Neural progenitor cell (in vitro differentiated cells): ENCODE measurements around the gene MBD2. TPM values are rescaled to one million over a fixed set of nuclear protein-coding genes. Genes with fewer than 3 reads are reported as not detected.
A peak's percentile ranks its signal among the peaks of the same experiment; 100 is the strongest.

Experiments used
- DNase-seq: peaks from one replicate; pipeline ENCODE4 v3.0.0-alpha.2; 2016; ENCODE audit warnings: low spot score
- H2AFZ ChIP-seq: fragments of 200-600 bp; sonication (generic); replicated peaks from 2 replicates; pipeline ENCODE4 v1.6.1; 2016; ENCODE audit warnings: antibody characterized with exemption
- H3F3A ChIP-seq: fragments of 200-600 bp; sonication (generic); 2 replicates; pipeline ENCODE4 v1.6.1; 2016; ENCODE audit warnings: antibody characterized with exemption, low read depth
- H3K27ac ChIP-seq: fragments of 200-600 bp; sonication (generic); 2 replicates; pipeline ENCODE4 v1.5.1; 2016; ENCODE audit warnings: mild to moderate bottlenecking
- H3K27me3 ChIP-seq: fragments of 200-600 bp; sonication (generic); 2 replicates; pipeline ENCODE4 v1.6.1; 2016; ENCODE audit warnings: mild to moderate bottlenecking, moderate library complexity
- H3K36me3 ChIP-seq: fragments of 200-600 bp; sonication (generic); 2 replicates; pipeline ENCODE4 v1.5.1; 2016
- H3K4me1 ChIP-seq: fragments of 200-600 bp; sonication (generic); 2 replicates; pipeline ENCODE4 v1.6.1; 2016; ENCODE audit warnings: mixed run types
- H3K4me2 ChIP-seq: fragments of 200-600 bp; sonication (generic); 2 replicates; pipeline ENCODE4 v1.6.1; 2016
- H3K4me3 ChIP-seq: fragments of 200-600 bp; sonication (generic); 2 replicates; pipeline ENCODE4 v1.5.1; 2016
- H3K79me2 ChIP-seq: fragments of 200-600 bp; sonication (generic); 2 replicates; pipeline ENCODE4 v1.6.1; 2016; ENCODE audit warnings: low read depth
- H3K9ac ChIP-seq: fragments of 200-600 bp; sonication (generic); 2 replicates; pipeline ENCODE4 v1.6.1; 2016
- H3K9me3 ChIP-seq: fragments of 200-600 bp; sonication (generic); 2 replicates; pipeline ENCODE4 v1.5.1; 2016; ENCODE audit warnings: low read depth
- H4K20me1 ChIP-seq: fragments of 200-600 bp; sonication (generic); 2 replicates; pipeline ENCODE4 v1.6.1; 2016; ENCODE audit warnings: low read depth
- H3K27ac Mint-ChIP-seq: 3 replicates; pipeline ENCODE4 v1.8.0; 2021; ENCODE audit warnings: mixed read lengths
- H3K27me3 Mint-ChIP-seq: 2 replicates; pipeline ENCODE4 v1.8.0; 2022; ENCODE audit warnings: low read depth, mild to moderate bottlenecking, inconsistent platforms, moderate library complexity, mixed read lengths; ENCODE audit not compliant: insufficient read depth
- H3K36me3 Mint-ChIP-seq: 3 replicates; pipeline ENCODE4 v1.8.0; 2021; ENCODE audit warnings: mixed read lengths
- H3K4me1 Mint-ChIP-seq: 3 replicates; pipeline ENCODE4 v1.8.0; 2021; ENCODE audit warnings: mixed read lengths
- H3K4me3 Mint-ChIP-seq: 3 replicates; pipeline ENCODE4 v1.8.0; 2021; ENCODE audit warnings: mild to moderate bottlenecking, moderate library complexity, mixed read lengths
- H3K9me3 Mint-ChIP-seq: 3 replicates; pipeline ENCODE4 v1.8.0; 2020; ENCODE audit warnings: mixed read lengths
- CTCF ChIP-seq: fragments of 200-600 bp; sonication (generic); IDR thresholded peaks from 2 replicates; pipeline ENCODE4 v1.5.1; 2017; ENCODE audit warnings: antibody characterized with exemption, mild to moderate bottlenecking
- EZH2 ChIP-seq: fragments of 200-600 bp; sonication (generic); IDR thresholded peaks from 2 replicates; pipeline ENCODE4 v1.6.1; 2017; ENCODE audit warnings: antibody characterized with exemption, mild to moderate bottlenecking, moderate library complexity
- EZH2phosphoT487 ChIP-seq: fragments of 200-600 bp; sonication (generic); IDR thresholded peaks from 2 replicates; pipeline ENCODE4 v1.6.1; 2017; ENCODE audit warnings: antibody characterized with exemption
- total RNA-seq: library from RNA; depleted of rRNA; stranded (reverse); fragments of >200 nt; gene quantifications from 2 replicates; pipeline ENCODE4 v1.2.3, GENCODE V29; 2015; ENCODE audit warnings: low replicate concordance

Gene MBD2
- total RNA-seq, 1 donor from 2014 or later = 36.5 TPM

GRCh38 chr18:54242327-54242726 lies 17.9 kb upstream of the MBD2 start:
- H3K27me3 Mint-ChIP-seq = no peaks in the 10 kb centered on the region
- H3K4me1 Mint-ChIP-seq = peaks cover 15% of the 10 kb centered on the region
- H3K9me3 ChIP-seq = no peaks in the 10 kb centered on the region
- H3K27ac Mint-ChIP-seq = no peak overlapping the region
- H3K4me3 Mint-ChIP-seq = no peak overlapping the region
- no peak overlapping the region for H3K4me3 ChIP-seq
- peaks cover 3% of the 10 kb centered on the region for H3K9me3 Mint-ChIP-seq
- TF ChIP-seq EZH2phosphoT487 (no peak), CTCF (no peak), EZH2 (no peak)
- peak overlapping the region; percentile 51 for H2AFZ ChIP-seq
- H3K79me2 ChIP-seq = no peaks in the 10 kb centered on the region
- H4K20me1 ChIP-seq = no peaks in the 10 kb centered on the region
- DNase-seq = no peak
- no peak overlapping the region for H3K4me2 ChIP-seq
- no peak overlapping the region for H3K27ac ChIP-seq
- peaks cover 23% of the 10 kb centered on the region for H3F3A ChIP-seq
- H3K36me3 Mint-ChIP-seq = no peaks in the 10 kb centered on the region
- peaks cover 30% of the 10 kb centered on the region for H3K4me1 ChIP-seq
- no peaks in the 10 kb centered on the region for H3K27me3 ChIP-seq
- H3K9ac ChIP-seq = no peak overlapping the region
- H3K36me3 ChIP-seq = no peaks in the 10 kb centered on the region

GRCh38 chr18:54241483-54241882 lies 17.0 kb upstream of the MBD2 start:
- H3K4me1 Mint-ChIP-seq = peaks cover 7% of the 10 kb centered on the region

GRCh38 chr18:54240629-54241107 lies 16.2 kb upstream of the MBD2 start:
- H3F3A ChIP-seq = peaks cover 6% of the 10 kb centered on the region
- no peak overlapping the region for H3K9ac ChIP-seq
- no peaks in the 10 kb centered on the region for H4K20me1 ChIP-seq
- no peaks in the 10 kb centered on the region for H3K79me2 ChIP-seq
- H3K4me3 ChIP-seq = no peak overlapping the region
- H3K9me3 Mint-ChIP-seq = peaks cover 3% of the 10 kb centered on the region
- no peak for TF ChIP-seq CTCF
- no peak for TF ChIP-seq EZH2phosphoT487
- no peak for TF ChIP-seq EZH2
- H2AFZ ChIP-seq = peak overlapping the region; percentile 12
- no peak overlapping the region for H3K27ac ChIP-seq
- H3K4me3 Mint-ChIP-seq = no peak overlapping the region
- no peaks in the 10 kb centered on the region for H3K9me3 ChIP-seq
- peaks cover 17% of the 10 kb centered on the region for H3K4me1 ChIP-seq
- no peak overlapping the region for H3K4me2 ChIP-seq
- peaks cover 4% of the 10 kb centered on the region for H3K4me1 Mint-ChIP-seq
- no peak overlapping the region for H3K27ac Mint-ChIP-seq
- no peaks in the 10 kb centered on the region for H3K27me3 ChIP-seq
- no peak for DNase-seq
- no peaks in the 10 kb centered on the region for H3K27me3 Mint-ChIP-seq
- H3K36me3 ChIP-seq = no peaks in the 10 kb centered on the region
- no peaks in the 10 kb centered on the region for H3K36me3 Mint-ChIP-seq

More at GRCh38 chr18:54241483-54241882, 17.0 kb upstream of the MBD2 start:
- Mint-ChIP-seq H3K27me3 (no peaks in the 10 kb centered on the region), H3K4me3 (no peak overlapping the region), H3K9me3 (peaks cover 3% of the 10 kb centered on the region), H3K27ac (no peak overlapping the region), H3K36me3 (no peaks in the 10 kb centered on the region)
- Histone ChIP-seq H3K9me3 (no peaks in the 10 kb centered on the region), H3K4me2 (no peak overlapping the region), H3K79me2 (no peaks in the 10 kb centered on the region), H3K9ac (no peak overlapping the region), H2AFZ (no peak overlapping the region), H3K36me3 (no peaks in the 10 kb centered on the region), H3K27me3 (no peaks in the 10 kb centered on the region), H4K20me1 (no peaks in the 10 kb centered on the region), H3K4me1 (peaks cover 25% of the 10 kb centered on the region), H3K27ac (no peak overlapping the region), H3K4me3 (no peak overlapping the region), H3F3A (peaks cover 14% of the 10 kb centered on the region)
- DNase-seq = no peak
- no peak for TF ChIP-seq EZH2phosphoT487

- DNase-seq = no peak
- Histone ChIP-seq H3K4me2 (no peak overlapping the region), H3K9me3 (no peaks in the 10 kb centered on the region), H3K79me2 (no peaks in the 10 kb centered on the region), H4K20me1 (no peaks in the 10 kb centered on the region), H3F3A (no peaks in the 10 kb centered on the region), H3K4me1 (peaks cover 8% of the 10 kb centered on the region), H3K36me3 (no peaks in the 10 kb centered on the region), H3K27ac (no peak overlapping the region), H2AFZ (no peak overlapping the region), H3K4me3 (no peak overlapping the region), H3K27me3 (no peaks in the 10 kb centered on the region), H3K9ac (no peak overlapping the region)
- no peaks in the 10 kb centered on the region for H3K27me3 Mint-ChIP-seq
- TF ChIP-seq CTCF (no peak), EZH2 (no peak), EZH2phosphoT487 (no peak)
- peaks cover 3% of the 10 kb centered on the region for H3K9me3 Mint-ChIP-seq
- no peak overlapping the region for H3K27ac Mint-ChIP-seq
- peaks cover 4% of the 10 kb centered on the region for H3K4me1 Mint-ChIP-seq
- no peak overlapping the region for H3K4me3 Mint-ChIP-seq
- no peaks in the 10 kb centered on the region for H3K36me3 Mint-ChIP-seq
These were observed 15.1 kb upstream of the MBD2 start for GRCh38 chr18:54239601-54240000.
